CD4-positive, alpha-beta memory T cell (primary cell): ENCODE data around the gene MAPKAP1. TPM values are rescaled to one million over a fixed set of nuclear protein-coding genes. Genes with fewer than 3 reads are reported as not detected.
A peak's percentile ranks its signal among the peaks of the same experiment; 100 is the strongest.

ENCODE experiments used
- CTCF ChIA-PET: fragments of 350-600 bp; sonication (Branson Sonifier 250); formaldehyde crosslinking; loops from one replicate; lab custom pipeline; 2021; ENCODE audit warnings: inconsistent platforms; ENCODE audit not compliant: partially characterized antibody; lab: Charles Lee
- POLR2A ChIA-PET: fragments of 350-600 bp; sonication (Branson Sonifier 250); formaldehyde crosslinking; loops from one replicate; lab custom pipeline; 2021; ENCODE audit not compliant: partially characterized antibody; lab: Charles Lee
- DNase-seq, 5 donors: peaks; one replicate each; pipeline versions ENCODE4 v3.0.0 to v3.0.0-alpha.2; 2020 to 2022; ENCODE audit warnings: mixed read lengths in 1 of 5
- H3K27ac ChIP-seq: one replicate; pipeline ENCODE4 v1.7.0; 2013; ENCODE audit warnings: low read depth, low read length
- H3K27me3 ChIP-seq: 2 replicates; pipeline ENCODE4 v1.7.0; 2013; ENCODE audit warnings: mild to moderate bottlenecking, low read length, moderate library complexity; ENCODE audit not compliant: insufficient read depth
- H3K36me3 ChIP-seq: 2 replicates; pipeline ENCODE4 v1.7.0; 2013; ENCODE audit warnings: mild to moderate bottlenecking, low read length, moderate library complexity; ENCODE audit not compliant: insufficient read depth
- H3K4me1 ChIP-seq: 2 replicates; pipeline ENCODE4 v1.7.0; 2013; ENCODE audit warnings: mild to moderate bottlenecking, low read length, moderate library complexity; ENCODE audit not compliant: insufficient read depth
- H3K4me3 ChIP-seq, 2 donors: one replicate each; pipeline ENCODE4 v1.7.0; 2013; ENCODE audit warnings: low read length in 2 of 2, mild to moderate bottlenecking in 1 of 2
- H3K9me3 ChIP-seq, 2 donors: one replicate each; pipeline ENCODE4 v1.7.0; 2013; ENCODE audit warnings: low read length in 2 of 2, control low read depth in 1 of 2; ENCODE audit not compliant: control insufficient read depth in 1 of 2
- H3K27ac Mint-ChIP-seq, 7 donors: one replicate each; pipeline ENCODE4 v1.8.0; 2020 to 2021; ENCODE audit warnings: mixed read lengths in 7 of 7, mild to moderate bottlenecking in 6 of 7, inconsistent platforms in 3 of 7, moderate library complexity in 3 of 7
- H3K27me3 Mint-ChIP-seq, 2 donors: one replicate each; pipeline ENCODE4 v1.8.0; 2020 to 2021; ENCODE audit warnings: mixed read lengths in 2 of 2
- H3K36me3 Mint-ChIP-seq, 2 donors: one replicate each; pipeline ENCODE4 v1.8.0; 2020 to 2021; ENCODE audit warnings: mixed read lengths in 2 of 2, inconsistent platforms in 1 of 2, mild to moderate bottlenecking in 1 of 2
- H3K4me1 Mint-ChIP-seq, 4 donors: one replicate each; pipeline ENCODE4 v1.8.0; 2020 to 2021; ENCODE audit warnings: mixed read lengths in 4 of 4, mild to moderate bottlenecking in 1 of 4
- H3K4me3 Mint-ChIP-seq, 8 donors: one replicate each; pipeline ENCODE4 v1.8.0; 2020 to 2021; ENCODE audit warnings: mixed read lengths in 8 of 8, mild to moderate bottlenecking in 7 of 8, moderate library complexity in 6 of 8, inconsistent platforms in 3 of 8
- H3K9me3 Mint-ChIP-seq, 8 donors: one replicate each; pipeline ENCODE4 v1.8.0; 2020 to 2021; ENCODE audit warnings: mixed read lengths in 8 of 8, mild to moderate bottlenecking in 5 of 8, inconsistent platforms in 3 of 8, moderate library complexity in 1 of 8
- intact Hi-C: fragments of 100-400 bp; cut with micrococcal nuclease; formaldehyde crosslinking; loops from one replicate; pipeline ENCODE4 v1.15.1; 2023
- polyA plus RNA-seq, 2 donors: library from polyadenylated mRNA; unstranded; fragments of 300-500 nt; fragmentation: Illumina TruSeq; gene quantifications; one replicate each; pipeline ENCODE4 v1.2.3, GENCODE V29; 2021
- total RNA-seq, 2 experiments: library from RNA; stranded (reverse); gene quantifications; one replicate each; pipeline ENCODE4 v1.2.3, GENCODE V29; 2021

MAPKAP1 gene
- total and polyA plus RNA-seq, 4 experiments from 2014 or later = 51.6 to 59.1 (median 55.8) TPM

DNA sequence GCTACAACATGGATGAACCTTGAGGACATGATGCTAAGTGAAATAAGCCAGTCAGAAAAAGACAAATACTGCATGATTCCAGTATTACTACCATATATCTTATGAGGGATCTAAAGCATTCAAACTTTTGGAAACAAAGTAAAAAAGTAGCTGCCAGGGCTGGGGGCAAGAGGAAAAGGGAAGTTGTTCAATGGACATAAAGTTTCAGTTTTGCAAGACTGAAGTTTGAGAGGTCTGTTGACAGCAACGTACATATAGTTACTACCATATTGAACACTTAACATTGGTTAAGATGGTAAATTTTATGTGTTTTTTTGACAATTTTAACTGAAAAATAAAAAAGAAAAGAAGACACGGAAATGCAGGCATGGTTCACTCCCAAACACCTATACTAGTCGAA, 77.6 kb downstream of the MAPKAP1 start:
- H3K9me3 ChIP-seq = no peaks in the 10 kb centered on the region
- H3K4me3 Mint-ChIP-seq = no peak overlapping the region
- no peak for DNase-seq
- H3K4me3 ChIP-seq = no peak overlapping the region
- no peaks in the 10 kb centered on the region for H3K36me3 ChIP-seq
- no peaks in the 10 kb centered on the region for H3K9me3 Mint-ChIP-seq
- H3K27me3 ChIP-seq = no peaks in the 10 kb centered on the region
- peaks cover 0 to 3% of the 10 kb centered on the region in 2 donors for H3K36me3 Mint-ChIP-seq
- CTCF ChIA-PET = no interaction called here
- no peak overlapping the region for H3K27ac ChIP-seq
- POLR2A ChIA-PET = no interaction called here
- intact Hi-C loops = no loop called here
- peaks cover 26% of the 10 kb centered on the region for H3K4me1 ChIP-seq
- peaks cover 34 to 55% (median 39%) of the 10 kb centered on the region in 4 donors for H3K4me1 Mint-ChIP-seq
- no peaks in the 10 kb centered on the region for H3K27me3 Mint-ChIP-seq
- H3K27ac Mint-ChIP-seq = no peak overlapping the region

DNA sequence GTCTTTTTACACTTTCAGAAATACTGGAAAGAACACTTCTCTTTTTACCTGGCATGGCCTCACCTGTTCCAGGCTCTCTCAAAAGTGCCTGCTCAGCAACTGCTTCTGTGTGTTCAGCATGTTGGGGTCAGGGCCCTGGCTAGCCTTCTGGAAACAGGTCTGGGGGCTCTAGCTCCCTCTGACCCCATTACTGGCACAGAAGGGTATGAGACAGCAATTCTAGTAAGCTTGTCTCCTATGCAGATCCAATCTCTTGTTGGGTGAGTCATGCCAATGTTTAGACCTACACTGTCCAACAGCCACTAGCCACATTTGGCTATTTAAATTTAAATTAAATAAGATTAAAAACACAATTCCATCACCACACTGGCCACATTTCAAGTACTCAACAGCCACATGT, 80.8 kb downstream of the MAPKAP1 start:
- POLR2A ChIA-PET = no interaction called here
- CTCF ChIA-PET = no interaction called here
- Mint-ChIP-seq H3K4me1 (peaks cover 14 to 36% (median 20%) of the 10 kb centered on the region in 4 donors), H3K4me3 (no peak overlapping the region), H3K9me3 (no peaks in the 10 kb centered on the region), H3K27me3 (no peaks in the 10 kb centered on the region), H3K27ac (no peak overlapping the region), H3K36me3 (peaks cover 0 to 3% of the 10 kb centered on the region in 2 donors)
- Histone ChIP-seq H3K27me3 (no peaks in the 10 kb centered on the region), H3K36me3 (no peaks in the 10 kb centered on the region), H3K9me3 (no peaks in the 10 kb centered on the region), H3K4me3 (no peak overlapping the region), H3K27ac (no peak overlapping the region), H3K4me1 (no peaks in the 10 kb centered on the region)
- DNase-seq = no peak
- intact Hi-C loops = no loop called here

DNA sequence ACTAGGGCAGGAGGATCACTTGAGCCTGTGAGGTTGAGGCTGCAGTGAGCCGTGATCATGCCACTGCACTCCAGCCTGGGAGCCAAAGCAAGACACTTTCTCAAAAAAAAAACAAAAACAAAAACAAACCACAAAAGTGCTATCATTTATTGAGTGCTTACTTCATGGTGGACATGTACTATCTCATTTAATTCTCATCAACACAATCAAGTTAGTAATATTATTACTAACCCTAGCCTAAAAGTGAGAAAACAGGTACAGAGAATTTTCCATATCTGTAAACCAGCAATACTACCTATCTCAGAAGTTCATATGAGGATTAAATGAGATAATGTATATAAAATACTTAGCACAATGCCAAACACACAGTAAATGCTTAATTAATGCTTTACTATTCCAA, 85.8 kb downstream of the MAPKAP1 start:
- peaks cover 9 to 21% (median 15%) of the 10 kb centered on the region in 4 donors for H3K4me1 Mint-ChIP-seq

DNA sequence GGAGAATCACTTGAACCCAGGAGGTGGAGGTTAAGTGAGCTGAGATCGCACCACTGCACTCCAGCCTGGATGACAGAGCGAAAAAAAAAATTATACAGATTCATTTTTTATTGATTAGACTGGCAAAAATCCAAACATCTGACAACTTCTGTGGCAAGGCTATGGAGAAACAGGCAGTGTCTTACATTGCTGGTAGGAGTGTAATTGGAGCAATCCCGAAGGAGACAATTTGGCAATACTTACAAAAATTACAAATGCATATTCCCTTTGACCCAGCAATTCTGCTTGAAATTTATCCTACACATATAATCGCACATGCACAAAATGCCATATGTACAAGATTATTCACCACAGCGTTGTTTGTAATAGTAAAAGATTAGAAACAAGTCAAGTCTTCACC, 86.8 kb downstream of the MAPKAP1 start:
- Histone ChIP-seq H3K36me3 (no peaks in the 10 kb centered on the region), H3K27me3 (no peaks in the 10 kb centered on the region), H3K4me3 (no peak overlapping the region), H3K4me1 (no peaks in the 10 kb centered on the region), H3K27ac (no peak overlapping the region), H3K9me3 (no peaks in the 10 kb centered on the region)
- no peak overlapping the region for H3K27ac Mint-ChIP-seq
- CTCF ChIA-PET = no interaction called here
- POLR2A ChIA-PET = no interaction called here
- H3K36me3 Mint-ChIP-seq = peaks cover 0 to 3% of the 10 kb centered on the region in 2 donors
- H3K27me3 Mint-ChIP-seq = no peaks in the 10 kb centered on the region
- DNase-seq = no peak
- H3K4me3 Mint-ChIP-seq = no peak overlapping the region
- peaks cover 8 to 21% (median 12%) of the 10 kb centered on the region in 4 donors for H3K4me1 Mint-ChIP-seq
- no peaks in the 10 kb centered on the region for H3K9me3 Mint-ChIP-seq
- intact Hi-C loops = no loop called here

More for the DNA sequence above, 85.8 kb downstream of the MAPKAP1 start:
- no peak overlapping the region for H3K27ac ChIP-seq
- ChIA-PET POLR2A (no interaction called here), CTCF (no interaction called here)
- no peaks in the 10 kb centered on the region for H3K9me3 ChIP-seq
- intact Hi-C loops = no loop called here
- Mint-ChIP-seq H3K27me3 (no peaks in the 10 kb centered on the region), H3K27ac (no peak overlapping the region), H3K9me3 (no peaks in the 10 kb centered on the region), H3K36me3 (peaks cover 0 to 3% of the 10 kb centered on the region in 2 donors), H3K4me3 (no peak overlapping the region)
- no peak overlapping the region for H3K4me3 ChIP-seq
- DNase-seq = no peak
- no peaks in the 10 kb centered on the region for H3K27me3 ChIP-seq
- no peaks in the 10 kb centered on the region for H3K36me3 ChIP-seq
- no peaks in the 10 kb centered on the region for H3K4me1 ChIP-seq

GRCh38 chr9:125617087-125617486, 89.9 kb downstream of the MAPKAP1 start:
- intact Hi-C loops = no loop called here
- POLR2A ChIA-PET = no interaction called here
- Mint-ChIP-seq H3K4me1 (peaks cover 14 to 34% (median 21%) of the 10 kb centered on the region in 4 donors), H3K27me3 (no peaks in the 10 kb centered on the region), H3K9me3 (no peaks in the 10 kb centered on the region), H3K4me3 (no peak overlapping the region), H3K36me3 (peaks cover 0 to 3% of the 10 kb centered on the region in 2 donors), H3K27ac (no peak overlapping the region)
- DNase-seq = no peak
- Histone ChIP-seq H3K27ac (no peak overlapping the region), H3K27me3 (no peaks in the 10 kb centered on the region), H3K9me3 (no peaks in the 10 kb centered on the region), H3K4me3 (no peak overlapping the region), H3K36me3 (no peaks in the 10 kb centered on the region), H3K4me1 (no peaks in the 10 kb centered on the region)
- CTCF ChIA-PET = no interaction called here

- Mint-ChIP-seq H3K9me3 (no peaks in the 10 kb centered on the region), H3K27ac (peak overlapping the region in 1 of 7 donors; percentile 60)
- POLR2A ChIA-PET = no interaction called here
These were observed 93.9 kb downstream of the MAPKAP1 start for GRCh38 chr9:125613141-125613540.

DNA sequence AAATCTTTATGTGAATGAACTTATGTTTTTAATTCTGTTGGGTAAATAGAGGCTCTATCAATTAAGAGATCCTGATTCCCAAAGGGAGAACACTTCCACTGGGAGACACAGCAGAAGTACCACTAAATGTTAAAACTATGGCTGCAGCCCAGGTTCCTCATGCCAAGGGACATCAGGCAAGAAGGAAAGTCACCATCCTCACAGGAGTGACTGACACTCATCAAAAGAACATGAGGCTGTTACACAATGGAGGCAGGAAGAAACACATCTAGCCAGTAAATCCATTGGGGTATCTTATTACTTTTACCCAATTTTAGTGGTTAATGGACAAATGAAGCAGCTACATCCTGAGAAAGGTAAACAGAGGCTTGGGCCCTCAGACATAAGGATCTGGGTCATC, 94.4 kb downstream of the MAPKAP1 start:
- no peaks in the 10 kb centered on the region for H3K9me3 ChIP-seq
- H3K4me1 ChIP-seq = no peaks in the 10 kb centered on the region
- no peaks in the 10 kb centered on the region for H3K27me3 Mint-ChIP-seq
- peaks cover 21 to 37% (median 27%) of the 10 kb centered on the region in 4 donors for H3K4me1 Mint-ChIP-seq
- H3K27ac Mint-ChIP-seq = no peak overlapping the region
- H3K9me3 Mint-ChIP-seq = no peaks in the 10 kb centered on the region
- no peaks in the 10 kb centered on the region for H3K27me3 ChIP-seq
- H3K36me3 Mint-ChIP-seq = peaks cover 0 to 1% of the 10 kb centered on the region in 2 donors
- CTCF ChIA-PET = no interaction called here
- H3K27ac ChIP-seq = no peak overlapping the region
- no peak overlapping the region for H3K4me3 ChIP-seq
- no peak overlapping the region for H3K4me3 Mint-ChIP-seq
- H3K36me3 ChIP-seq = no peaks in the 10 kb centered on the region
- POLR2A ChIA-PET = no interaction called here
- no peak for DNase-seq
- intact Hi-C loops = no loop called here

More at GRCh38 chr9:125613141-125613540, 93.9 kb downstream of the MAPKAP1 start:
- no peaks in the 10 kb centered on the region for H3K36me3 ChIP-seq
- H3K9me3 ChIP-seq = no peaks in the 10 kb centered on the region
- H3K4me1 ChIP-seq = no peaks in the 10 kb centered on the region
- Mint-ChIP-seq H3K4me3 (no peak overlapping the region), H3K36me3 (peaks cover 0 to 1% of the 10 kb centered on the region in 2 donors), H3K27me3 (no peaks in the 10 kb centered on the region), H3K4me1 (peaks cover 21 to 37% (median 28%) of the 10 kb centered on the region in 4 donors)
- H3K27me3 ChIP-seq = no peaks in the 10 kb centered on the region
- H3K27ac ChIP-seq = no peak overlapping the region
- H3K4me3 ChIP-seq = no peak overlapping the region
- no peak for DNase-seq
- intact Hi-C loops = no loop called here
- CTCF ChIA-PET = no interaction called here
